HG03571 (cell line): ENCODE data around the gene GPALPP1.
"Not testable (repeated sequence)": the region's sequence is repeated elsewhere in the genome, so short reads cannot be mapped to it uniquely, and the experiment has no call there.

Experiments used
- ATAC-seq: cut with Tn5 transposase; IDR thresholded peaks from one replicate; pipeline ENCODE4 v1.9.1; 2021; ENCODE audit not compliant: unreplicated experiment

Gene GPALPP1

GRCh38 chr13:45060062-45060461, 70.7 kb downstream of the GPALPP1 start:
- ATAC-seq = no peak

- no peak for ATAC-seq
These were observed 74.0 kb downstream of the GPALPP1 start for GRCh38 chr13:45063261-45063860.

- not testable (repeated sequence) for ATAC-seq
These were observed 74.6 kb downstream of the GPALPP1 start for GRCh38 chr13:45063889-45064288.

GRCh38 chr13:45064889-45065288, 75.6 kb downstream of the GPALPP1 start:
- ATAC-seq = no peak

GRCh38 chr13:45068036-45069001, 79.0 kb downstream of the GPALPP1 start:
- no peak for ATAC-seq

- ATAC-seq = no peak
These were observed 84.5 kb downstream of the GPALPP1 start for GRCh38 chr13:45073809-45074208.

GRCh38 chr13:45074721-45075120, 85.4 kb downstream of the GPALPP1 start:
- ATAC-seq = no peak

GRCh38 chr13:45078003-45078402, 88.7 kb downstream of the GPALPP1 start:
- no peak for ATAC-seq
